ENCODE results near the gene SPOCD1. TPM values are rescaled to one million over a fixed set of nuclear protein-coding genes. Genes with fewer than 3 reads are reported as not detected.
A peak's percentile ranks its signal among the peaks of the same experiment; 100 is the strongest.

The SPOCD1 gene
- total RNA-seq, 1 donor: 3.4 TPM

GRCh38 chr1:31781138-31781755 is 34.6 kb downstream of the SPOCD1 start:
- no peaks in the 10 kb centered on the region for H3K9me3 ChIP-seq (ENCODE audit: low read depth, low read length)
- peaks cover 5% of the 10 kb centered on the region for H3K4me1 ChIP-seq (ENCODE audit: insufficient read depth, low read length)
- no peak overlapping the region for H3K4me3 ChIP-seq (ENCODE audit: low read length)
- H3K27me3 ChIP-seq (ENCODE audit: insufficient read depth, low read length): no peaks in the 10 kb centered on the region

GRCh38 chr1:31780632-31781031 is 35.2 kb downstream of the SPOCD1 start:
- H3K27me3 ChIP-seq (ENCODE audit: insufficient read depth, low read length): no peaks in the 10 kb centered on the region
- no peak overlapping the region for H3K4me3 ChIP-seq (ENCODE audit: low read length)
- no peaks in the 10 kb centered on the region for H3K9me3 ChIP-seq (ENCODE audit: low read depth, low read length)
- peaks cover 5% of the 10 kb centered on the region for H3K4me1 ChIP-seq (ENCODE audit: insufficient read depth, low read length)

GRCh38 chr1:31779687-31780086 is 36.1 kb downstream of the SPOCD1 start:
- no peak overlapping the region for H3K4me3 ChIP-seq (ENCODE audit: low read length)
- no peaks in the 10 kb centered on the region for H3K9me3 ChIP-seq (ENCODE audit: low read depth, low read length)
- peaks cover 5% of the 10 kb centered on the region for H3K4me1 ChIP-seq (ENCODE audit: insufficient read depth, low read length)
- H3K27me3 ChIP-seq (ENCODE audit: insufficient read depth, low read length): peaks cover 8% of the 10 kb centered on the region

GRCh38 chr1:31778763-31779488 is 36.9 kb downstream of the SPOCD1 start:
- Histone ChIP-seq H3K9me3 (ENCODE audit: low read depth, low read length) (no peaks in the 10 kb centered on the region), H3K27me3 (ENCODE audit: insufficient read depth, low read length) (peaks cover 14% of the 10 kb centered on the region), H3K4me3 (ENCODE audit: low read length) (no peak overlapping the region), H3K4me1 (ENCODE audit: insufficient read depth, low read length) (no peaks in the 10 kb centered on the region)

GRCh38 chr1:31776516-31776915 is 39.3 kb downstream of the SPOCD1 start:
- no peaks in the 10 kb centered on the region for H3K9me3 ChIP-seq (ENCODE audit: low read depth, low read length)
- H3K4me1 ChIP-seq (ENCODE audit: insufficient read depth, low read length): peaks cover 18% of the 10 kb centered on the region
- peaks cover 37% of the 10 kb centered on the region for H3K27me3 ChIP-seq (ENCODE audit: insufficient read depth, low read length)
- no peak overlapping the region for H3K4me3 ChIP-seq (ENCODE audit: low read length)

GRCh38 chr1:31776032-31776431 is 39.8 kb downstream of the SPOCD1 start:
- H3K27me3 ChIP-seq (ENCODE audit: insufficient read depth, low read length): peaks cover 42% of the 10 kb centered on the region
- no peak overlapping the region for H3K4me3 ChIP-seq (ENCODE audit: low read length)
- H3K4me1 ChIP-seq (ENCODE audit: insufficient read depth, low read length): peaks cover 18% of the 10 kb centered on the region
- H3K9me3 ChIP-seq (ENCODE audit: low read depth, low read length): no peaks in the 10 kb centered on the region

GRCh38 chr1:31775210-31775999 is 40.4 kb downstream of the SPOCD1 start:
- no peaks in the 10 kb centered on the region for H3K9me3 ChIP-seq (ENCODE audit: low read depth, low read length)
- H3K4me1 ChIP-seq (ENCODE audit: insufficient read depth, low read length): peaks cover 18% of the 10 kb centered on the region
- peaks cover 42% of the 10 kb centered on the region for H3K27me3 ChIP-seq (ENCODE audit: insufficient read depth, low read length)
- no peak overlapping the region for H3K4me3 ChIP-seq (ENCODE audit: low read length)

- Histone ChIP-seq H3K9me3 (ENCODE audit: low read depth, low read length) (no peaks in the 10 kb centered on the region), H3K4me3 (ENCODE audit: low read length) (no peak overlapping the region), H3K27me3 (ENCODE audit: insufficient read depth, low read length) (peaks cover 42% of the 10 kb centered on the region), H3K4me1 (ENCODE audit: insufficient read depth, low read length) (peaks cover 23% of the 10 kb centered on the region)
Measured at GRCh38 chr1:31774495-31774894, 41.3 kb downstream of the SPOCD1 start.

- no peak overlapping the region for H3K4me3 ChIP-seq (ENCODE audit: low read length)
- no peaks in the 10 kb centered on the region for H3K9me3 ChIP-seq (ENCODE audit: low read depth, low read length)
- H3K27me3 ChIP-seq (ENCODE audit: insufficient read depth, low read length): peaks cover 42% of the 10 kb centered on the region
- H3K4me1 ChIP-seq (ENCODE audit: insufficient read depth, low read length): peaks cover 30% of the 10 kb centered on the region
Measured at GRCh38 chr1:31773861-31774260, 42.0 kb downstream of the SPOCD1 start.

GRCh38 chr1:31772669-31773248 is 43.1 kb downstream of the SPOCD1 start:
- Histone ChIP-seq H3K4me1 (ENCODE audit: insufficient read depth, low read length) (peaks cover 30% of the 10 kb centered on the region), H3K27me3 (ENCODE audit: insufficient read depth, low read length) (peaks cover 42% of the 10 kb centered on the region), H3K9me3 (ENCODE audit: low read depth, low read length) (no peaks in the 10 kb centered on the region), H3K4me3 (ENCODE audit: low read length) (peak overlapping the region; percentile 12)

GRCh38 chr1:31771891-31772668 is 43.7 kb downstream of the SPOCD1 start:
- peaks cover 30% of the 10 kb centered on the region for H3K4me1 ChIP-seq (ENCODE audit: insufficient read depth, low read length)
- no peaks in the 10 kb centered on the region for H3K9me3 ChIP-seq (ENCODE audit: low read depth, low read length)
- H3K4me3 ChIP-seq (ENCODE audit: low read length): peak overlapping the region; percentile 12
- H3K27me3 ChIP-seq (ENCODE audit: insufficient read depth, low read length): peaks cover 42% of the 10 kb centered on the region

GRCh38 chr1:31769720-31770390 is 46.0 kb downstream of the SPOCD1 start:
- Histone ChIP-seq H3K27me3 (ENCODE audit: insufficient read depth, low read length) (peaks cover 40% of the 10 kb centered on the region), H3K9me3 (ENCODE audit: low read depth, low read length) (no peaks in the 10 kb centered on the region), H3K4me3 (ENCODE audit: low read length) (no peak overlapping the region)

GRCh38 chr1:31768939-31769704 is 46.7 kb downstream of the SPOCD1 start:
- Histone ChIP-seq H3K4me1 (ENCODE audit: insufficient read depth, low read length) (peaks cover 36% of the 10 kb centered on the region), H3K9me3 (ENCODE audit: low read depth, low read length) (no peaks in the 10 kb centered on the region), H3K27me3 (ENCODE audit: insufficient read depth, low read length) (peaks cover 38% of the 10 kb centered on the region), H3K4me3 (ENCODE audit: low read length) (no peak overlapping the region)

More at GRCh38 chr1:31769720-31770390, 46.0 kb downstream of the SPOCD1 start:
- H3K4me1 ChIP-seq (ENCODE audit: insufficient read depth, low read length): peaks cover 30% of the 10 kb centered on the region
